Subcutaneous abdominal adipose tissue (tissue), 5 donors: ENCODE results near the gene DUSP28.
"Not testable (repeated sequence)": the region's sequence is repeated elsewhere in the genome, so short reads cannot be mapped to it uniquely, and the experiment has no call there.

ENCODE experiments used
- H3K27ac ChIP-seq: one replicate; pipeline ENCODE4 v1.7.0; 2013; ENCODE audit warnings: low read depth, mild to moderate bottlenecking, inconsistent platforms, low read length, moderate library complexity
- H3K27me3 ChIP-seq, 5 donors: one replicate each; pipeline ENCODE4 v1.7.0; 2013; ENCODE audit warnings: low read length in 5 of 5, inconsistent platforms in 1 of 5; ENCODE audit not compliant: control insufficient read depth in 5 of 5, insufficient read depth in 4 of 5
- H3K36me3 ChIP-seq, 5 donors: one replicate each; pipeline ENCODE4 v1.7.0; 2013; ENCODE audit warnings: low read length in 5 of 5; ENCODE audit not compliant: control insufficient read depth in 5 of 5, insufficient read depth in 5 of 5
- H3K4me1 ChIP-seq, 5 donors: one replicate each; pipeline ENCODE4 v1.7.0; 2013; ENCODE audit warnings: low read length in 5 of 5, mild to moderate bottlenecking in 3 of 5, moderate library complexity in 1 of 5; ENCODE audit not compliant: control insufficient read depth in 5 of 5, insufficient read depth in 5 of 5
- H3K4me3 ChIP-seq, 5 donors: one replicate each; pipeline ENCODE4 v1.7.0; 2013; ENCODE audit warnings: low read length in 5 of 5, low read depth in 1 of 5
- H3K9ac ChIP-seq, 5 donors: one replicate each; pipeline ENCODE4 v1.7.0; 2013; ENCODE audit warnings: low read length in 5 of 5, mild to moderate bottlenecking in 4 of 5, moderate library complexity in 3 of 5
- H3K9me3 ChIP-seq, 5 donors: one replicate each; pipeline ENCODE4 v1.7.0; 2013; ENCODE audit warnings: low read length in 5 of 5; ENCODE audit not compliant: control insufficient read depth in 5 of 5
- donor health status: healthy.
- donor health status: healthy.
- donor health status: healthy.
- donor health status: healthy.
- donor health status: healthy.

Gene DUSP28

GRCh38 chr2:240519396-240520129 lies 40.6 kb upstream of the DUSP28 start:
- Histone ChIP-seq H3K4me1 (peaks cover 0 to 16% (median 14%) of the 10 kb centered on the region in 5 donors), H3K36me3 (peaks cover 0 to 20% (median 18%) of the 10 kb centered on the region in 5 donors), H3K27me3 (peaks cover 6 to 12% (median 8%) of the 10 kb centered on the region in 5 donors), H3K9ac (peak overlapping the region in 2 of 5 donors; percentile 7 to 30), H3K27ac (no peak overlapping the region), H3K9me3 (no peaks in the 10 kb centered on the region), H3K4me3 (peak overlapping the region in 2 of 5 donors; percentile 34 to 46)

- no peak overlapping the region for H3K9ac ChIP-seq
- peaks cover 0 to 16% (median 14%) of the 10 kb centered on the region in 5 donors for H3K4me1 ChIP-seq
- peaks cover 0 to 6% (median 4%) of the 10 kb centered on the region in 5 donors for H3K9me3 ChIP-seq
- peaks cover 6 to 12% (median 8%) of the 10 kb centered on the region in 5 donors for H3K27me3 ChIP-seq
- H3K36me3 ChIP-seq, result peaks cover 0 to 26% (median 22%) of the 10 kb centered on the region in 5 donors
- H3K4me3 ChIP-seq, result no peak overlapping the region
- no peak overlapping the region for H3K27ac ChIP-seq
Observed at GRCh38 chr2:240520130-240520973, 39.8 kb upstream of the DUSP28 start.

GRCh38 chr2:240520974-240521350 lies 39.2 kb upstream of the DUSP28 start:
- Histone ChIP-seq H3K4me3 (no peak overlapping the region), H3K9ac (no peak overlapping the region), H3K9me3 (peaks cover 0 to 6% (median 4%) of the 10 kb centered on the region in 5 donors), H3K27me3 (peaks cover 6 to 12% (median 8%) of the 10 kb centered on the region in 5 donors), H3K36me3 (peaks cover 0 to 31% (median 28%) of the 10 kb centered on the region in 5 donors), H3K4me1 (peaks cover 0 to 16% (median 14%) of the 10 kb centered on the region in 5 donors), H3K27ac (no peak overlapping the region)

GRCh38 chr2:240521885-240522284 lies 38.3 kb upstream of the DUSP28 start:
- not testable (repeated sequence) for H3K9ac ChIP-seq, H3K4me3 ChIP-seq

GRCh38 chr2:240522406-240522805 lies 37.8 kb upstream of the DUSP28 start:
- Histone ChIP-seq H3K27ac (no peak overlapping the region), H3K27me3 (peaks cover 6 to 12% (median 8%) of the 10 kb centered on the region in 5 donors), H3K9me3 (peaks cover 0 to 6% (median 4%) of the 10 kb centered on the region in 5 donors), H3K4me1 (peaks cover 0 to 16% (median 14%) of the 10 kb centered on the region in 5 donors), H3K9ac (no peak overlapping the region), H3K4me3 (no peak overlapping the region), H3K36me3 (peaks cover 0 to 36% (median 29%) of the 10 kb centered on the region in 5 donors)

More at GRCh38 chr2:240521885-240522284, 38.3 kb upstream of the DUSP28 start:
- Histone ChIP-seq H3K4me1 (peaks cover 0 to 16% (median 14%) of the 10 kb centered on the region in 5 donors), H3K27me3 (peaks cover 6 to 12% (median 8%) of the 10 kb centered on the region in 5 donors), H3K36me3 (peaks cover 0 to 36% (median 29%) of the 10 kb centered on the region in 5 donors)
- not testable (repeated sequence) for H3K9me3 ChIP-seq, H3K27ac ChIP-seq

- H3K9me3 ChIP-seq, result peaks cover 0 to 6% (median 4%) of the 10 kb centered on the region in 5 donors
- H3K4me3 ChIP-seq, result no peak overlapping the region
- peaks cover 6 to 12% (median 8%) of the 10 kb centered on the region in 5 donors for H3K27me3 ChIP-seq
- no peak overlapping the region for H3K9ac ChIP-seq
- peaks cover 0 to 42% (median 30%) of the 10 kb centered on the region in 5 donors for H3K36me3 ChIP-seq
- no peak overlapping the region for H3K27ac ChIP-seq
- peaks cover 0 to 16% (median 14%) of the 10 kb centered on the region in 5 donors for H3K4me1 ChIP-seq
Observed at GRCh38 chr2:240523451-240524281, 36.5 kb upstream of the DUSP28 start.

GRCh38 chr2:240524963-240525718 lies 35.0 kb upstream of the DUSP28 start:
- Histone ChIP-seq H3K9ac (no peak overlapping the region), H3K4me3 (no peak overlapping the region)

GRCh38 chr2:240525802-240526201 lies 34.4 kb upstream of the DUSP28 start:
- H3K4me3 ChIP-seq, result no peak overlapping the region
- H3K4me1 ChIP-seq, result no peaks in the 10 kb centered on the region
- H3K36me3 ChIP-seq, result peaks cover 0 to 54% (median 37%) of the 10 kb centered on the region in 5 donors
- H3K9ac ChIP-seq, result no peak overlapping the region
- peaks cover 0 to 8% (median 4%) of the 10 kb centered on the region in 5 donors for H3K9me3 ChIP-seq
- peaks cover 0 to under 1% (median under 1%) of the 10 kb centered on the region in 5 donors for H3K27me3 ChIP-seq
- H3K27ac ChIP-seq, result no peak overlapping the region

More at GRCh38 chr2:240524963-240525718, 35.0 kb upstream of the DUSP28 start:
- Histone ChIP-seq H3K36me3 (peaks cover 0 to 54% (median 37%) of the 10 kb centered on the region in 5 donors), H3K9me3 (peaks cover 0 to 6% (median 4%) of the 10 kb centered on the region in 5 donors), H3K27ac (no peak overlapping the region), H3K27me3 (peaks cover 3 to 7% (median 7%) of the 10 kb centered on the region in 5 donors), H3K4me1 (peaks cover 0 to 6% (median 4%) of the 10 kb centered on the region in 5 donors)

- H3K36me3 ChIP-seq, result peaks cover 0 to 54% (median 41%) of the 10 kb centered on the region in 5 donors
- H3K27ac ChIP-seq, result no peak overlapping the region
- H3K9ac ChIP-seq, result no peak overlapping the region
Observed at GRCh38 chr2:240526521-240526920, 33.6 kb upstream of the DUSP28 start.

More at GRCh38 chr2:240526521-240526920, 33.6 kb upstream of the DUSP28 start:
- H3K27me3 ChIP-seq, result no peaks in the 10 kb centered on the region
- peaks cover 3 to 12% (median 6%) of the 10 kb centered on the region in 5 donors for H3K9me3 ChIP-seq
- no peaks in the 10 kb centered on the region for H3K4me1 ChIP-seq
- H3K4me3 ChIP-seq, result no peak overlapping the region
